ENCODE results near the gene SAT2.

DNA sequence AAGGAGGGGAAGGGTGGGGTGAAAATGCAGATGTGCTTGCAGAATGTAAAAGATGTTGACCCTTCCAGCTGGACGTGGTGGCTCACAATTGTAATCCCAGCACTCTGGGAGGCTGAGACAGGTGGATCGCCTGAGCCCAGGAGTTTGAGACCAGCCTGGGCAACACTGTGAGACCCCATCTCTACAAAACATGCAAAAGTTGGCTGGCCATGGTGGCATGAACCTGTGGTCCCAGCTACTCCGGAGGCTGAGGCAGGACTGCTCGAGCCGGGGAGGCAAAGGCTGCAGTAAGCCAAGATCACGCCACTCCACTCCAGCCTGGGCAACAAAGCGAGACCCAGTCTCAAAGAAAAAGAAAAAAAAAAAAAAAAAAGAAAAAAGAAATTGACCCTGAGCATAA lies 40.9 kb upstream of the SAT2 start:
- TF ChIP-seq CTCF (IDR thresholded peaks at IDR 0.05 in 2 of 3, conservative IDR thresholded peaks at IDR 0.05 in 1 of 3; ENCODE audit: borderline replicate concordance in 1 of 3, insufficient read depth in 1 of 3, low read depth in 2 of 3, low read length in 2 of 3), result no peak
- no peak for TF ChIP-seq POLR2A (IDR thresholded peaks at IDR 0.05; ENCODE audit: borderline replicate concordance, extremely low read depth, insufficient read depth, insufficient read length)
- no peak for TF ChIP-seq EZH2phosphoT487 (IDR thresholded peaks at IDR 0.05; ENCODE audit: borderline replicate concordance)
- TF ChIP-seq, protein P1, sequence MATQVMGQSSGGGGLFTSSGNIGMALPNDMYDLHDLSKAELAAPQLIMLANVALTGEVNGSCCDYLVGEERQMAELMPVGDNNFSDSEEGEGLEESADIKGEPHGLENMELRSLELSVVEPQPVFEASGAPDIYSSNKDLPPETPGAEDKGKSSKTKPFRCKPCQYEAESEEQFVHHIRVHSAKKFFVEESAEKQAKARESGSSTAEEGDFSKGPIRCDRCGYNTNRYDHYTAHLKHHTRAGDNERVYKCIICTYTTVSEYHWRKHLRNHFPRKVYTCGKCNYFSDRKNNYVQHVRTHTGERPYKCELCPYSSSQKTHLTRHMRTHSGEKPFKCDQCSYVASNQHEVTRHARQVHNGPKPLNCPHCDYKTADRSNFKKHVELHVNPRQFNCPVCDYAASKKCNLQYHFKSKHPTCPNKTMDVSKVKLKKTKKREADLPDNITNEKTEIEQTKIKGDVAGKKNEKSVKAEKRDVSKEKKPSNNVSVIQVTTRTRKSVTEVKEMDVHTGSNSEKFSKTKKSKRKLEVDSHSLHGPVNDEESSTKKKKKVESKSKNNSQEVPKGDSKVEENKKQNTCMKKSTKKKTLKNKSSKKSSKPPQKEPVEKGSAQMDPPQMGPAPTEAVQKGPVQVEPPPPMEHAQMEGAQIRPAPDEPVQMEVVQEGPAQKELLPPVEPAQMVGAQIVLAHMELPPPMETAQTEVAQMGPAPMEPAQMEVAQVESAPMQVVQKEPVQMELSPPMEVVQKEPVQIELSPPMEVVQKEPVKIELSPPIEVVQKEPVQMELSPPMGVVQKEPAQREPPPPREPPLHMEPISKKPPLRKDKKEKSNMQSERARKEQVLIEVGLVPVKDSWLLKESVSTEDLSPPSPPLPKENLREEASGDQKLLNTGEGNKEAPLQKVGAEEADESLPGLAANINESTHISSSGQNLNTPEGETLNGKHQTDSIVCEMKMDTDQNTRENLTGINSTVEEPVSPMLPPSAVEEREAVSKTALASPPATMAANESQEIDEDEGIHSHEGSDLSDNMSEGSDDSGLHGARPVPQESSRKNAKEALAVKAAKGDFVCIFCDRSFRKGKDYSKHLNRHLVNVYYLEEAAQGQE (IDR thresholded peaks at IDR 0.05; ENCODE audit: low read depth), result no peak
- TF ChIP-seq, protein P2, sequence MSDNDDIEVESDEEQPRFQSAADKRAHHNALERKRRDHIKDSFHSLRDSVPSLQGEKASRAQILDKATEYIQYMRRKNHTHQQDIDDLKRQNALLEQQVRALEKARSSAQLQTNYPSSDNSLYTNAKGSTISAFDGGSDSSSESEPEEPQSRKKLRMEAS (IDR thresholded peaks at IDR 0.05), result no peak
- TF ChIP-seq YY1 (IDR thresholded peaks at IDR 0.05; ENCODE audit: extremely low read depth, insufficient replicate concordance, low read depth, low read length), result no peak
- no peak for TF ChIP-seq ZFX (IDR thresholded peaks at IDR 0.05)
- TF ChIP-seq CBX3 (IDR thresholded peaks at IDR 0.05; ENCODE audit: low read depth), result no peak
- no peak for TF ChIP-seq EZH2 (IDR thresholded peaks at IDR 0.05)

Data from HCT116 (cell line).